Measurements from ENCODE around the gene RHOT1. TPM values are rescaled to one million over a fixed set of nuclear protein-coding genes. Genes with fewer than 3 reads are reported as not detected.

Gene RHOT1
- total RNA-seq, 1 experiment from 2014 or later = 33.3 TPM

DNA sequence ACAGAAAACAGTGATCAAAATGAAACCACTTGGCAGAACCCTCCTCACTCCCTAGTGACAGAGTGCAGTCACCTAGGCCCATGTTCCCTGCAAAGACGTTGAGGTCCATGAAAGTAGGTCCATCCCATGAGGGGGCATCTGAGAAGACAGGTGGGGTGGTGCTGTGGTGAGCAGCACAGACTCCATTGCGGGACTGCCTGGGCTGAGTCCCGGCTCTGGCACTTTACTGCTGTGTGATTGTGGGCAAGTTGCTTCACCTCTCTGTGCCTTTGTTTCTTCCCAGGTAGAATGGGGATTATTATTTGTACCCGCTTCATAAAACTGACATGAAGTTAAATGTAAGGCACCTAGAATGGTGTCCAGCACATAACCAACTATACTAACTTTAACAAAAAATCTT is 23.5 kb upstream of the RHOT1 start:
- Histone ChIP-seq H3K4me1 (no peaks in the 10 kb centered on the region), H3K27me3 (replicated peaks; ENCODE audit: control insufficient read depth, insufficient read depth, low read length) (no peaks in the 10 kb centered on the region), H3K36me3 (ENCODE audit: control insufficient read depth, insufficient read depth, low read length) (no peaks in the 10 kb centered on the region), H3K4me3 (ENCODE audit: low read depth, low read length) (no peak overlapping the region), H3K9me3 (no peaks in the 10 kb centered on the region)
- ChIA-PET CTCF (interaction anchor here (1.9 kb wide), 1 partner anchor 20 kb away, joined by 8 read pairs; no protein-coding TSS in a partner anchor), POLR2A (no interaction called here)
- Mint-ChIP-seq H3K36me3 (ENCODE audit: insufficient read depth, unreplicated experiment) (no peaks in the 10 kb centered on the region), H3K27ac (ENCODE audit: unreplicated experiment) (no peak overlapping the region), H3K27me3 (ENCODE audit: insufficient read depth, unreplicated experiment) (no peaks in the 10 kb centered on the region), H3K4me3 (ENCODE audit: unreplicated experiment) (no peak overlapping the region), H3K4me1 (ENCODE audit: low read depth, unreplicated experiment) (no peaks in the 10 kb centered on the region), H3K9me3 (ENCODE audit: unreplicated experiment) (no peaks in the 10 kb centered on the region)
- TF ChIP-seq, protein P1, sequence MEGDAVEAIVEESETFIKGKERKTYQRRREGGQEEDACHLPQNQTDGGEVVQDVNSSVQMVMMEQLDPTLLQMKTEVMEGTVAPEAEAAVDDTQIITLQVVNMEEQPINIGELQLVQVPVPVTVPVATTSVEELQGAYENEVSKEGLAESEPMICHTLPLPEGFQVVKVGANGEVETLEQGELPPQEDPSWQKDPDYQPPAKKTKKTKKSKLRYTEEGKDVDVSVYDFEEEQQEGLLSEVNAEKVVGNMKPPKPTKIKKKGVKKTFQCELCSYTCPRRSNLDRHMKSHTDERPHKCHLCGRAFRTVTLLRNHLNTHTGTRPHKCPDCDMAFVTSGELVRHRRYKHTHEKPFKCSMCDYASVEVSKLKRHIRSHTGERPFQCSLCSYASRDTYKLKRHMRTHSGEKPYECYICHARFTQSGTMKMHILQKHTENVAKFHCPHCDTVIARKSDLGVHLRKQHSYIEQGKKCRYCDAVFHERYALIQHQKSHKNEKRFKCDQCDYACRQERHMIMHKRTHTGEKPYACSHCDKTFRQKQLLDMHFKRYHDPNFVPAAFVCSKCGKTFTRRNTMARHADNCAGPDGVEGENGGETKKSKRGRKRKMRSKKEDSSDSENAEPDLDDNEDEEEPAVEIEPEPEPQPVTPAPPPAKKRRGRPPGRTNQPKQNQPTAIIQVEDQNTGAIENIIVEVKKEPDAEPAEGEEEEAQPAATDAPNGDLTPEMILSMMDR (IDR thresholded peaks at IDR 0.05; ENCODE audit: insufficient read depth in 1 of 2, low read depth in 1 of 2, low read length in 1 of 2, severe bottlenecking in 1 of 2, unreplicated experiment in 1 of 2) = no peak
- intact Hi-C loops (cut with micrococcal nuclease; ENCODE audit: unreplicated experiment) = no loop called here
- no peak for DNase-seq
- BruUV-seq (replicated peaks) = no TSS peak

- no peaks in the 10 kb centered on the region for H3K36me3 ChIP-seq (ENCODE audit: control insufficient read depth, insufficient read depth, low read length)
- no peaks in the 10 kb centered on the region for H3K4me1 Mint-ChIP-seq (ENCODE audit: low read depth, unreplicated experiment)
- H3K4me3 Mint-ChIP-seq (ENCODE audit: unreplicated experiment) = no peak overlapping the region
- TF ChIP-seq, protein P1 (IDR thresholded peaks at IDR 0.05; ENCODE audit: insufficient read depth in 1 of 2, low read depth in 1 of 2, low read length in 1 of 2, severe bottlenecking in 1 of 2, unreplicated experiment in 1 of 2) = no peak
- intact Hi-C loops (cut with micrococcal nuclease; ENCODE audit: unreplicated experiment) = no loop called here
- no peaks in the 10 kb centered on the region for H3K27me3 ChIP-seq (replicated peaks; ENCODE audit: control insufficient read depth, insufficient read depth, low read length)
- no peak overlapping the region for H3K27ac Mint-ChIP-seq (ENCODE audit: unreplicated experiment)
- peaks cover 1% of the 10 kb centered on the region; the same call in 1 of the 2 replicates for H3K4me1 ChIP-seq
- H3K36me3 Mint-ChIP-seq (ENCODE audit: insufficient read depth, unreplicated experiment) = no peaks in the 10 kb centered on the region
- H3K4me3 ChIP-seq (ENCODE audit: low read depth, low read length) = no peak overlapping the region
- no TSS peak for BruUV-seq (replicated peaks)
- DNase-seq = no peak
- H3K9me3 Mint-ChIP-seq (ENCODE audit: unreplicated experiment) = no peaks in the 10 kb centered on the region
- ChIA-PET POLR2A (no interaction called here), CTCF (interaction anchor here (1.9 kb wide), 1 partner anchor 19 kb away, joined by 8 read pairs; no protein-coding TSS in a partner anchor)
- H3K27me3 Mint-ChIP-seq (ENCODE audit: insufficient read depth, unreplicated experiment) = no peaks in the 10 kb centered on the region
- no peaks in the 10 kb centered on the region for H3K9me3 ChIP-seq
Observed at GRCh38 chr17:32120141-32120540, 22.2 kb upstream of the RHOT1 start.

- DNase-seq = no peak
- H3K27ac Mint-ChIP-seq (ENCODE audit: unreplicated experiment) = no peak overlapping the region
- H3K9me3 Mint-ChIP-seq (ENCODE audit: unreplicated experiment) = no peaks in the 10 kb centered on the region
- H3K4me3 Mint-ChIP-seq (ENCODE audit: unreplicated experiment) = no peak overlapping the region
- intact Hi-C loops (cut with micrococcal nuclease; ENCODE audit: unreplicated experiment) = no loop called here
- no TSS peak for BruUV-seq (replicated peaks)
- H3K4me1 Mint-ChIP-seq (ENCODE audit: low read depth, unreplicated experiment) = no peaks in the 10 kb centered on the region
- no peaks in the 10 kb centered on the region for H3K27me3 ChIP-seq (replicated peaks; ENCODE audit: control insufficient read depth, insufficient read depth, low read length)
- TF ChIP-seq, protein P1 (IDR thresholded peaks at IDR 0.05; ENCODE audit: insufficient read depth in 1 of 2, low read depth in 1 of 2, low read length in 1 of 2, severe bottlenecking in 1 of 2, unreplicated experiment in 1 of 2) = no peak
- H3K36me3 ChIP-seq (ENCODE audit: control insufficient read depth, insufficient read depth, low read length) = no peaks in the 10 kb centered on the region
- H3K4me3 ChIP-seq (ENCODE audit: low read depth, low read length) = no peak overlapping the region
- ChIA-PET CTCF (interaction anchor here (1.9 kb wide), 1 partner anchor 18 kb away, joined by 8 read pairs; no protein-coding TSS in a partner anchor), POLR2A (no interaction called here)
- H3K27me3 Mint-ChIP-seq (ENCODE audit: insufficient read depth, unreplicated experiment) = no peaks in the 10 kb centered on the region
- peaks cover 5% of the 10 kb centered on the region; the same call in 1 of the 2 replicates for H3K4me1 ChIP-seq
- no peaks in the 10 kb centered on the region for H3K9me3 ChIP-seq
- H3K36me3 Mint-ChIP-seq (ENCODE audit: insufficient read depth, unreplicated experiment) = no peaks in the 10 kb centered on the region
Observed at GRCh38 chr17:32120716-32121115, 21.6 kb upstream of the RHOT1 start.

Measured in Caco-2 (cell line).